D721Med (cell line): Measurements from ENCODE around the gene MRGPRD.

Source experiments
- DNase-seq: peaks from one replicate; pipeline ENCODE4 v3.0.0; 2011; ENCODE audit warnings: low spot score; ENCODE audit not compliant: insufficient read length
- FAIRE-seq: peaks from 2 replicates; lab custom pipeline; 2011; peaks lifted over from hg19 to GRCh38; lab: Jason Lieb, UNC
- TF ChIP-seq, protein P1 (sequence below): IDR thresholded peaks from 2 replicates; pipeline ENCODE4 v1.5.1; 2012; ENCODE audit warnings: mild to moderate bottlenecking, control low read depth; ENCODE audit not compliant: insufficient read depth; ENCODE audit errors: missing control alignments

Gene MRGPRD

DNA sequence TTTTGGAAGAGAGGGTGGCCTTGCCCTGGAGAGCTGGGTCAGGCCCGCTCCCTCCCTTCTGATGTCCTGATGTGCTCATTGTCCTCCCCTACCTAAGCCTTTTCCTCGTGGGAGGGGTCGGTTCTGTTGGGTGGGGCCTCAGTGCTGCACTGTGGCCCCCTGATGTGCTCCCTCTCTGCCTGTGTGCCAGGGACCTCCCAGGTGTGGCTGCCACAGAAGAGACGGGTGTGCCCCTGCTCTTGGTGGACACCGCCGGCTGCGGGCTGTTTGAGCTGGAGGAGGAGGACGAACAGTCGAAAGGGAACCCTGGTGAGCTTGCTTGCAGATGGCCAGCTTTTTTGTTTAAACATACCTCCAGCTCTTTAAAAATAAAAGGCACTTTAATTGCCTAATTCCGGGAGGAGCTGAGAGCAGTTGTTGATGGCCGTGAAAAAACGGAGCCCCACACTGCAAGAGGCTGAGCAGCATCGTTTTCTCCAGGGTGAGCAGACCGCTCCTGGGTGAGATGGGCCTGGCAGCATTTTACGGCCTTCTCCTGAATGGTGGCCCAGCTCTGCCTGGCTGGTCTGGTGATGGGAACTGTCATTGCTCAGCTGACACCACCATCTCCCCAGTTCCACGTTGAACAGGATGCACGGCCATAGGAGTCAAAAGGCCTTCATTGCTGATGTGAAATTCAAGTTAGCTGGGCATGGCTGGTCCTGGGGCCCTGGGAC, 47.0 kb downstream of the MRGPRD start:
- FAIRE-seq (no peak), DNase-seq (no peak)
- TF ChIP-seq, protein P1, sequence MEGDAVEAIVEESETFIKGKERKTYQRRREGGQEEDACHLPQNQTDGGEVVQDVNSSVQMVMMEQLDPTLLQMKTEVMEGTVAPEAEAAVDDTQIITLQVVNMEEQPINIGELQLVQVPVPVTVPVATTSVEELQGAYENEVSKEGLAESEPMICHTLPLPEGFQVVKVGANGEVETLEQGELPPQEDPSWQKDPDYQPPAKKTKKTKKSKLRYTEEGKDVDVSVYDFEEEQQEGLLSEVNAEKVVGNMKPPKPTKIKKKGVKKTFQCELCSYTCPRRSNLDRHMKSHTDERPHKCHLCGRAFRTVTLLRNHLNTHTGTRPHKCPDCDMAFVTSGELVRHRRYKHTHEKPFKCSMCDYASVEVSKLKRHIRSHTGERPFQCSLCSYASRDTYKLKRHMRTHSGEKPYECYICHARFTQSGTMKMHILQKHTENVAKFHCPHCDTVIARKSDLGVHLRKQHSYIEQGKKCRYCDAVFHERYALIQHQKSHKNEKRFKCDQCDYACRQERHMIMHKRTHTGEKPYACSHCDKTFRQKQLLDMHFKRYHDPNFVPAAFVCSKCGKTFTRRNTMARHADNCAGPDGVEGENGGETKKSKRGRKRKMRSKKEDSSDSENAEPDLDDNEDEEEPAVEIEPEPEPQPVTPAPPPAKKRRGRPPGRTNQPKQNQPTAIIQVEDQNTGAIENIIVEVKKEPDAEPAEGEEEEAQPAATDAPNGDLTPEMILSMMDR, result no peak

DNA sequence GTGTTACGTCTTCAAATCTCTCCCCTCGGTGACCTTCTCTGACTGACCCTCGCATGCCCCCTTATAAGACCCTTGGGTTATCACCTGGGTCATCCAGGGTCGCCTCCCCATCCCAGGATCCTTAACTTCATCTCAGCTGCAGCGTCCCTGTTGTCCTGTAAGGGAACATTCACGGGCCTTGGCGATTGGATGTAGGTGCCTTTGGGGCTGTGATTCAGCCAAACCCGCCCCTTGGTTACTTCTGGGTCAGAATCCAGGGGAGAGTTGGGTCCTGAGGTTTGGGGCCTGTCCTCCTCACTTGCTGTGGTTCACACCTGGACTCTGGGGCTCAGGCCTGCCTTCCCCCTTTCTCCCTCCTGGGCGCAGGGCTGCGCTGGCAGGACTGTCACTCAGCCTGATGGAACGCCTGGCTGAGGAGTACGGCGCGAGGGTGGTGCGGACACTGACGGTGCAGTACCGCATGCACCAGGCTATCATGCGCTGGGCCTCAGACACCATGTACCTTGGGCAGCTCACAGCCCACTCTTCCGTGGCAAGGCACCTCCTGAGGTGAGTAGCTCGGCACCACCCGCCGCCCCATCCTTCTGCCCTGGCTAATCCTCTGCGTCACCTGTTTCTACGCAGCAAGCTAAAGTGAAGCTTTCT, 47.7 kb downstream of the MRGPRD start:
- FAIRE-seq (no peak), DNase-seq (no peak)
- TF ChIP-seq, protein P1, result no peak

DNA sequence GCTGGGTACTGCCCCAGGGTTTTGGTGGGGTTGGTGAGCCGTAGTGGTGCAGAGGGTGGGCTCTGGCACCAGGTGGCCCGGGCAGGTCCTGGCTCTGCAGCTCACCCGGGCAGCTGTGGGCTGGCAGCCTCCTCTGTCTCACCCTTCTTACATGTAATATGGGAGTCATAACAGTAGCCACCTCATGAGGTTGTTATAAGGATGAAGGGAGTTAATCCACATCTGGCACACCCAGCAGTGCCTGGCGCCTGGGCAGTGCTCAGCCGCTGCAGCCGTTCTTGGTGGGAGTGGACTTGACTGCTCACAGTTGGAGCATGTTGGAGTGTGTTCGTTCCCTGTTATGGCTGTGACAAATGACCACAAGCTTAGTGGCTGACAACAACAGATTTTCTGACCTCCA, 48.4 kb downstream of the MRGPRD start:
- FAIRE-seq (no peak), DNase-seq (no peak)
- TF ChIP-seq, protein P1, result no peak

DNA sequence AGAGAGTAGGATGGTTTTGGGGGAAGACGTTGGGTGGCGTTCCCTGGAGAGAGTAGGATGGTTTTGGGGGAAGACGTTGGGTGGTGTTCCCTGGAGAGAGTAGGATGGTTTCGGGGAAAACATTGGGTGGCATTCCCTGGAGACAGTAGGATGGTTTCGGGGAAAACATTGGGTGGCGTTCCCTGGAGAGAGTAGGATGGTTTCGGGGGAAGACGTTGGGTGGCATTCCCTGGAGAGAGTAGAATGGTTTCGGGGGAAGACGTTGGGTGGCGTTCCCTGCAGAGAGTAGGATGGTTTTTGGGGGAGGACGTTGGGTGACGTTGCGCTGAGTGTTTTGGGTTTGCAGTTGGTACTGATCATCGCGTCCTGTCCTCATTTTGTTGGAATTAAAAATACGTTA, 48.9 kb downstream of the MRGPRD start:
- TF ChIP-seq, protein P1, result no peak
- no peak for DNase-seq
- no peak for FAIRE-seq

DNA sequence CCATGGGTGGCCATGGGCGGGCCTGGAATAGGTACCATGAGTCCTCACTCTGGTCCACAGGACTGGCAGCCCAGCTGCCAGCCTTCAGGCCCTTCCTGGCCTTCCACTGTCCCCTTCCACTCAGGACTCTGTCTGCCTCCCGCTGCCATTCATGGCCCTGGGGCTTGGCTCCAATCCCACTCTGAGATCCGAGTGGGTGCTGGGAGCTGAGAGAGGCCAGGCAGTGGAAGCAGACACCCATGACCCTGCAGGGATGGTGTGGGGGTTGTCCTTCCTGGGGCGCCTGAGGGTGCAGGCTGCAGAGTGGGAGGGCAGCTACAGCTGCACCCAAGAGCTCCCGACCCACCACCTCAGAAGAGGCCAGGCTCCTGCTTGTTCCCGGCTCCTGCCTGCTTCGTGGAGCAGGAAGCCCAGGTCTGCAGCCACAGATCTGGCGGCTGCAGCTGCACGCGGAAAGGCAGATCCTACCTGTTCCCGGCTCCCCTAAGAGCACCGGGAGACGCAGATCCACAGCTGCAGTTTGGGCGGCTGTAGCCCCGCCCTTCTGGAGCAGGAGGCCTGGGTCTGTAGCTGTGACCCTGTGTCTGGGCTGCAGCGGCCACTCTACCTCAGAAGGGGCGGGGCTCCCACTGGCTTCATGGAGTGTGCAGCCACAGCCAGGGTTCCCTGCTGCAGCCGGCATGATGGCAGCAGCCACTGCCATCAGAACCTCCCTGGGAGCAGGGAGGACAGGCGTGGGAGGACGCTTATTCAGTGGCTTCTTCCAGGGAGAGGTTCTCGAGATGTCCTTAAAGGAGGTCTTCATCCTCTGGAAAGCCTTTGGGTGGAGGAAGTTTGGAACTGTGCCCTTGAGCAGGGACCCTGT, 49.6 kb downstream of the MRGPRD start:
- TF ChIP-seq, protein P1, result no peak
- FAIRE-seq (no peak), DNase-seq (no peak)
